Stimulated activated memory B cell treated with anti-CD40 and anti-IgM and Interleukin-4, amounts not matched to agents 10 μg/mL and 1 μg/mL and 100 μg/mL, for 72 hours (primary cell): Measurements from ENCODE around the gene MGAT4B.

Experiments used
- ATAC-seq: fragments of 150-1000 bp; cut with Tn5 transposase; 2 replicates; pipeline ENCODE4 v1.10.0; 2021
- H3K27ac Mint-ChIP-seq: one replicate; pipeline ENCODE4 v1.8.0; 2022; ENCODE audit warnings: mild to moderate bottlenecking, mixed read lengths
- H3K27me3 Mint-ChIP-seq: one replicate; pipeline ENCODE4 v1.8.0; 2022; ENCODE audit warnings: mixed read lengths
- H3K36me3 Mint-ChIP-seq: one replicate; pipeline ENCODE4 v1.8.0; 2022; ENCODE audit warnings: mixed read lengths
- H3K4me1 Mint-ChIP-seq: one replicate; pipeline ENCODE4 v1.8.0; 2022; ENCODE audit warnings: mixed read lengths
- H3K4me3 Mint-ChIP-seq: one replicate; pipeline ENCODE4 v1.8.0; 2022; ENCODE audit warnings: mild to moderate bottlenecking, moderate library complexity, mixed read lengths
- H3K9me3 Mint-ChIP-seq: one replicate; pipeline ENCODE4 v1.8.0; 2022; ENCODE audit warnings: mixed read lengths

The MGAT4B gene

GRCh38 chr5:179763215-179763945 lies 43.3 kb downstream of the MGAT4B start:
- Mint-ChIP-seq H3K27ac (no peak overlapping the region), H3K4me3 (no peak overlapping the region), H3K27me3 (no peaks in the 10 kb centered on the region), H3K36me3 (peaks cover 19% of the 10 kb centered on the region), H3K4me1 (peaks cover 50% of the 10 kb centered on the region), H3K9me3 (no peaks in the 10 kb centered on the region)
- ATAC-seq = peak; percentile 62

DNA sequence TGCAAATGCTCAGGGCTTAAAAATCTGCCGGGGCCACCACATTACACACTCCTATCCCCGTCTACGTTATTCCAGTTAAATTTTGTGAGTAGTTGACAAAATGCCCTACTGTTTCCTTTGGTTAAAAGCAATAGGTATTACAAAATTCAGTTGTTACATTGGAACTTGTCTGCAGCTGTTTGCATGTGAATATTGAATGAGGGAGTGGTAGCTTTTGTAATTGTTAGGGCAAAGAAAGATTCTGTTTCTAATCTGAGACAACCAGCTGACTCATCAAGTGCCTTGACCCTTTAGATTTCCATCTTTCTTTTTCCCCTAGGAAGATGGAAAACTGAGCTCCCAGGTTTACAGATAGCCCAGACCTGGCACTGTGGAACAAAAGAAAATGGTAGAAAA lies 43.9 kb downstream of the MGAT4B start:
- Mint-ChIP-seq H3K4me1 (peaks cover 50% of the 10 kb centered on the region), H3K36me3 (peaks cover 13% of the 10 kb centered on the region), H3K27me3 (no peaks in the 10 kb centered on the region), H3K9me3 (no peaks in the 10 kb centered on the region), H3K4me3 (no peak overlapping the region), H3K27ac (no peak overlapping the region)
- ATAC-seq = no peak

- Mint-ChIP-seq H3K4me3 (no peak overlapping the region), H3K27ac (peak overlapping the region; percentile 44), H3K4me1 (peaks cover 50% of the 10 kb centered on the region)
Observed at GRCh38 chr5:179762079-179762780, 44.4 kb downstream of the MGAT4B start.

GRCh38 chr5:179759581-179760551 lies 46.8 kb downstream of the MGAT4B start:
- Mint-ChIP-seq H3K4me1 (peaks cover 62% of the 10 kb centered on the region), H3K4me3 (no peak overlapping the region), H3K9me3 (no peaks in the 10 kb centered on the region), H3K27me3 (no peaks in the 10 kb centered on the region), H3K36me3 (no peaks in the 10 kb centered on the region), H3K27ac (peak overlapping the region; percentile 72)
- peak; percentile 79 for ATAC-seq

More at GRCh38 chr5:179762079-179762780, 44.4 kb downstream of the MGAT4B start:
- H3K9me3 Mint-ChIP-seq = no peaks in the 10 kb centered on the region
- ATAC-seq = peak; percentile 82
- H3K36me3 Mint-ChIP-seq = peaks cover 12% of the 10 kb centered on the region
- no peaks in the 10 kb centered on the region for H3K27me3 Mint-ChIP-seq

DNA sequence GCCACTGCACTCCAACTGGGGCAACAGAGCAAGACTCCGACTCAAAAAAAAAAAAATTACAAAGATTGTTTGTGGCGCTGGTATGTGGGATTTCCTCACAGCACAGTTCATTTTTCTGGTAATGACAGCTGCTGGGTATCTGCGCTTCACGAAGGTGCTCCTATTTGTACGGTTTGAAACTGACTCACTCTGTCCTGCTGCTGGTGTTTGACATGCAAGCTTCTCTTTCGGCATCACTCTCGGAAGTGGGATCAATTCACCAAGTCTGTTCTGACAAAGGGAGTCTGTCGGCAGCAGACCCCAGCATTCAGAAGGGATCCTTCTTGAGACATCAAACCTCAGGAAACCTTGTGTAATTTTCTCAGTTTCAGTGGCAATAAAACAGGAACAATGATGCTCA lies 47.7 kb downstream of the MGAT4B start:
- Mint-ChIP-seq H3K27ac (no peak overlapping the region), H3K27me3 (no peaks in the 10 kb centered on the region), H3K36me3 (no peaks in the 10 kb centered on the region), H3K9me3 (no peaks in the 10 kb centered on the region), H3K4me1 (peaks cover 68% of the 10 kb centered on the region), H3K4me3 (no peak overlapping the region)
- ATAC-seq = no peak

DNA sequence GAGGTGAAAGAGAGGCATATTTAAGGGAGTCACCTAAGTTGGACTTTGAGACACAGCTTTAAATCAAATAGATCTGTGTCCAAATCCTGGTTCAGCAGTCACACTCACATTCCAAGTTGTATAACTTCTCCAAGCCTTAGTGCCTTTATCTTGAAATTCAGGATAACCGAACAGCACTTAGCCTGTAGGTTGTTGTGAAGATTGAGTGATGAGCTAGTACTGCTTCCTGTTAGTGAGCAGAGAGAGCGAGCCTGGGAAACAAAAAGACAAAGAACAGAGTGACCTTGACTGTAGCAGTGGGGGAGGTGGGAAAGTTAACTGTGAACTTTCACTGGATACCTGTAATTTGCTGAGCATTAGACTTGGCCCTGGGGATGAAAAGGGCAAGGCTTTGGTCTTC lies 51.6 kb downstream of the MGAT4B start:
- Mint-ChIP-seq H3K9me3 (no peaks in the 10 kb centered on the region), H3K4me3 (no peak overlapping the region), H3K36me3 (peaks cover 13% of the 10 kb centered on the region), H3K27ac (peak overlapping the region; percentile 6), H3K27me3 (no peaks in the 10 kb centered on the region), H3K4me1 (peaks cover 48% of the 10 kb centered on the region)
- ATAC-seq = no peak

GRCh38 chr5:179753971-179754370 lies 52.7 kb downstream of the MGAT4B start:
- no peaks in the 10 kb centered on the region for H3K27me3 Mint-ChIP-seq
- peaks cover 47% of the 10 kb centered on the region for H3K4me1 Mint-ChIP-seq
- no peaks in the 10 kb centered on the region for H3K9me3 Mint-ChIP-seq
- H3K4me3 Mint-ChIP-seq = no peak overlapping the region
- ATAC-seq = no peak
- H3K27ac Mint-ChIP-seq = peak overlapping the region; percentile 6
- peaks cover 18% of the 10 kb centered on the region for H3K36me3 Mint-ChIP-seq

DNA sequence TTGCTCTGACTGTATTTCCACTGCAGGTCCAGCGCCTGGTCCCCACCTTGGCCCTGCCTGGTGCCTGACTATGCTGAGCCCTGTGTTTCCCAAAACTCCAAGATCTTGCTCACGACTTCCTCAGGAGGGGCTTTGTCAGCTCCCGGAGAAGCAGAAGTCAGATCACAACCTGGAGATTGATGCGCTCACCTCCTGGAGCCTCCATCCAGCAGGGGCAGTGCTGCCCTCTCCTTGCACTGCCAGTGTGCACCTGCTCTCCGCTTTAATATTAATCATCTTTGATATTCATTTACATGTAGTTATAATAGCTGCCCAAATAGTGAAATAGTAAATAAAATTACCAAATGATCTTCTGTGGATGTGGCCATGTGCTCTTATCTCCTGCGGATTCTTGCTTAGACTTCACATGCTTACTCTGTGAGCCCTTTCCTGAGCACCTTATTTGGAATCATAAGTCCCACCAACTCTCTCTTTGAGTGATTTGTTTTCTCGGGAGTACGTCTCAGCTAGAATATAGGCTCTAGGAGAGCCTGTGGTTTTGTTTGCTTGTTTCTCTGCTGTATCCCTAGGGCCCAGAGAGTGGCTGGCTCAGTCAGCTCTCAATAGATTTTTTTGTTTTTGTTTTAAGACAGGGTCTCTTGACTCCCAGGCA lies 56.7 kb downstream of the MGAT4B start:
- Mint-ChIP-seq H3K27me3 (no peaks in the 10 kb centered on the region), H3K27ac (no peak overlapping the region), H3K36me3 (peaks cover 30% of the 10 kb centered on the region), H3K9me3 (no peaks in the 10 kb centered on the region), H3K4me1 (peaks cover 57% of the 10 kb centered on the region), H3K4me3 (no peak overlapping the region)
- no peak for ATAC-seq

- no peak overlapping the region for H3K4me3 Mint-ChIP-seq
- peaks cover 38% of the 10 kb centered on the region for H3K4me1 Mint-ChIP-seq
- no peaks in the 10 kb centered on the region for H3K9me3 Mint-ChIP-seq
- H3K36me3 Mint-ChIP-seq = peaks cover 25% of the 10 kb centered on the region
- H3K27me3 Mint-ChIP-seq = no peaks in the 10 kb centered on the region
- ATAC-seq = no peak
- H3K27ac Mint-ChIP-seq = no peak overlapping the region
Observed at GRCh38 chr5:179747811-179748210, 58.9 kb downstream of the MGAT4B start.
